Islet precursor cell (in vitro differentiated cells): Measurements from ENCODE around the gene ZNF608.

ENCODE experiments used
- DNase-seq: peaks from one replicate; pipeline ENCODE4 v3.0.0-alpha.2; 2018

ZNF608 gene

GRCh38 chr5:124754206-124754927 is 7.9 kb upstream of the ZNF608 start:
- DNase-seq: no peak

GRCh38 chr5:124752854-124753720 is 6.6 kb upstream of the ZNF608 start:
- no peak for DNase-seq

- no peak for DNase-seq
Observed at GRCh38 chr5:124751031-124751430, 4.6 kb upstream of the ZNF608 start.

GRCh38 chr5:124748687-124749594 is 2.5 kb upstream of the ZNF608 start:
- peak; percentile 97 for DNase-seq

GRCh38 chr5:124747791-124748686 is 1.6 kb upstream of the ZNF608 start:
- DNase-seq: peak; percentile 60

GRCh38 chr5:124746916-124747790 is 714 bp upstream of the ZNF608 start:
- peak; percentile 91 for DNase-seq

- no peak for DNase-seq
Observed at GRCh38 chr5:124745007-124745927, 1.2 kb downstream of the ZNF608 start.

- DNase-seq: peak; percentile 59
Observed at GRCh38 chr5:124744170-124744971, 2.1 kb downstream of the ZNF608 start.

- DNase-seq: peak; percentile 63
Observed at GRCh38 chr5:124743602-124744169, 2.8 kb downstream of the ZNF608 start.

GRCh38 chr5:124742983-124743601 is 3.3 kb downstream of the ZNF608 start:
- peak; percentile 89 for DNase-seq

GRCh38 chr5:124742521-124742920 is 3.9 kb downstream of the ZNF608 start:
- no peak for DNase-seq

GRCh38 chr5:124741711-124742496 is 4.5 kb downstream of the ZNF608 start:
- DNase-seq: peak; percentile 72

GRCh38 chr5:124740991-124741583 is 5.4 kb downstream of the ZNF608 start:
- no peak for DNase-seq

- no peak for DNase-seq
Observed at GRCh38 chr5:124740071-124740470, 6.4 kb downstream of the ZNF608 start.

- no peak for DNase-seq
Observed at GRCh38 chr5:124739634-124740025, 6.8 kb downstream of the ZNF608 start.
